NCI-H524 (cell line): ENCODE measurements around the gene TNFSF11.

Experiments
- DNase-seq, 2 experiments: peaks; one replicate each; lab custom pipeline; 2025; lab: John Stamatoyannopoulos, UW

TNFSF11 gene

GRCh38 chr13:42612021-42612765, 38.2 kb downstream of the TNFSF11 start:
- no peak for DNase-seq

- DNase-seq, result no peak
Measured at GRCh38 chr13:42614436-42615035, 40.6 kb downstream of the TNFSF11 start.

- DNase-seq, result no peak
Measured at GRCh38 chr13:42615691-42616090, 41.7 kb downstream of the TNFSF11 start.

GRCh38 chr13:42617221-42617620, 43.3 kb downstream of the TNFSF11 start:
- no peak for DNase-seq

- DNase-seq, result no peak
Measured at GRCh38 chr13:42623916-42624315, 50.0 kb downstream of the TNFSF11 start.

- no peak for DNase-seq
Measured at GRCh38 chr13:42625611-42626010, 51.7 kb downstream of the TNFSF11 start.

- no peak for DNase-seq
Measured at GRCh38 chr13:42626176-42626860, 52.4 kb downstream of the TNFSF11 start.

GRCh38 chr13:42628666-42629065, 54.7 kb downstream of the TNFSF11 start:
- no peak for DNase-seq

GRCh38 chr13:42631181-42631580, 57.2 kb downstream of the TNFSF11 start:
- DNase-seq, result no peak

- DNase-seq, result no peak
Measured at GRCh38 chr13:42633495-42633894, 59.5 kb downstream of the TNFSF11 start.

- no peak for DNase-seq
Measured at GRCh38 chr13:42638101-42638500, 64.1 kb downstream of the TNFSF11 start.

GRCh38 chr13:42638886-42639285, 64.9 kb downstream of the TNFSF11 start:
- no peak for DNase-seq

- no peak for DNase-seq
Measured at GRCh38 chr13:42643076-42643475, 69.1 kb downstream of the TNFSF11 start.

- no peak for DNase-seq
Measured at GRCh38 chr13:42644841-42645240, 70.9 kb downstream of the TNFSF11 start.

- DNase-seq, result no peak
Measured at GRCh38 chr13:42645717-42646116, 71.8 kb downstream of the TNFSF11 start.

- DNase-seq, result no peak
Measured at GRCh38 chr13:42649141-42649540, 75.2 kb downstream of the TNFSF11 start.

- DNase-seq, result peak in 1 of 2 experiments; percentile 1
Measured at GRCh38 chr13:42649831-42650230, 75.9 kb downstream of the TNFSF11 start.

GRCh38 chr13:42650506-42650905, 76.6 kb downstream of the TNFSF11 start:
- no peak for DNase-seq

GRCh38 chr13:42651936-42652641, 78.1 kb downstream of the TNFSF11 start:
- no peak for DNase-seq

GRCh38 chr13:42652642-42653415, 78.9 kb downstream of the TNFSF11 start:
- DNase-seq, result no peak

- DNase-seq, result no peak
Measured at GRCh38 chr13:42653679-42654078, 79.7 kb downstream of the TNFSF11 start.

- DNase-seq, result no peak
Measured at GRCh38 chr13:42654212-42654611, 80.3 kb downstream of the TNFSF11 start.
